ENCODE data around the gene SYT11.
A peak's percentile ranks its signal among the peaks of the same experiment; 100 is the strongest.

DNA sequence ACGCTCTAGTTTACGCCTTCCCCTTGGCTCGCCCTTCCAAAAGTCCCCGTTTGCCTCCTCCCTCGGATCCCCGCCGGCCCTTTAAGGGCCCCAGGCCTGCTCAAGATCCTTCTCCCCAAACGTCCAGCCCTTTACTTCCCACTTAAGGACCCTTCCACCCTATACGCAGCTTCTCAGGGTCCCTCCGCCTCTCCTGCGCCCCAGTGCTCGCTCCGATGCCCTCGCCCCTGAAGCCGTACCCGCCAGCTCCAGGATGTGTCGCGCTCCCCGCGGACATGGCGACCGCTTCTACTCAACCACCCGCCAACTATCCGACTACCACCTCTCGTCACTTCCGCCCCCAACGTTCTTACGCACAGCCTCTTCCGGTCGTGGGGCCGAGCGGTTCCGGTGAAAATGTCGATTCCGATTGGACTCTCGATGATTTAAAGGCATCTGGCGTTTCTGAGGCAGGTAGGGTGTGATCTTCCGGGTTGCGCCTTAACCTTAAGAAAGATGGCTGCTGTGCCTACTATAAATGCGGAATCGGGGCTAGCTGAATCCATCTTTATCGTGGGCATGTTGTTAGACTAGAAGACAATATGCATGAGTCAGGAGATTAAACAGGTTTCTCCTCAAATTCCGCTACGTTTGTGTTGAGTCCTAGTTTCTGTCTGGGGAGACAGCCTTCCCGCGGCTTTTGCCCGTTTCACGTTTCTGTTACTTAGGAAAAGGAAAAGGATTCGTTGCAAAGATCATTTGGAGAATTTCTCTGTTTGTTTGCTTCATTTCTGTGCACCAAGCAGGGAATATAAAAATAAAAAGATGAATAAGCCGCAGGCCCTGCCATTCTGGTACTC, 74.9 kb downstream of the SYT11 start, which contains the start of gene KHDC4:
- TF ChIP-seq HDGF (IDR thresholded peaks at IDR 0.05): peak; percentile 85; the same call in 1 of the 2 replicates
- TF ChIP-seq POLR2AphosphoS5 (IDR thresholded peaks at IDR 0.05; ENCODE audit: low read length): peak; percentile 99
- TF ChIP-seq SPI1 (IDR thresholded peaks at IDR 0.05; ENCODE audit: borderline replicate concordance, insufficient read depth, low read depth, low read length): peak; percentile 59; the same call in 1 of the 2 replicates
- TF ChIP-seq, protein P1, sequence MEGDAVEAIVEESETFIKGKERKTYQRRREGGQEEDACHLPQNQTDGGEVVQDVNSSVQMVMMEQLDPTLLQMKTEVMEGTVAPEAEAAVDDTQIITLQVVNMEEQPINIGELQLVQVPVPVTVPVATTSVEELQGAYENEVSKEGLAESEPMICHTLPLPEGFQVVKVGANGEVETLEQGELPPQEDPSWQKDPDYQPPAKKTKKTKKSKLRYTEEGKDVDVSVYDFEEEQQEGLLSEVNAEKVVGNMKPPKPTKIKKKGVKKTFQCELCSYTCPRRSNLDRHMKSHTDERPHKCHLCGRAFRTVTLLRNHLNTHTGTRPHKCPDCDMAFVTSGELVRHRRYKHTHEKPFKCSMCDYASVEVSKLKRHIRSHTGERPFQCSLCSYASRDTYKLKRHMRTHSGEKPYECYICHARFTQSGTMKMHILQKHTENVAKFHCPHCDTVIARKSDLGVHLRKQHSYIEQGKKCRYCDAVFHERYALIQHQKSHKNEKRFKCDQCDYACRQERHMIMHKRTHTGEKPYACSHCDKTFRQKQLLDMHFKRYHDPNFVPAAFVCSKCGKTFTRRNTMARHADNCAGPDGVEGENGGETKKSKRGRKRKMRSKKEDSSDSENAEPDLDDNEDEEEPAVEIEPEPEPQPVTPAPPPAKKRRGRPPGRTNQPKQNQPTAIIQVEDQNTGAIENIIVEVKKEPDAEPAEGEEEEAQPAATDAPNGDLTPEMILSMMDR (IDR thresholded peaks at IDR 0.05 in 2 of 3, conservative IDR thresholded peaks at IDR 0.05 in 1 of 3; ENCODE audit: control insufficient read depth in 2 of 3, extremely low read depth in 1 of 3, insufficient read depth in 1 of 3, low read depth in 3 of 3, low read length in 3 of 3): 0 out of 6 replicates have a peak, but pooled peaks of 1 of the 3 experiments have one; percentile 15
- peak; percentile 76 for TF ChIP-seq ATF7 (IDR thresholded peaks at IDR 0.05; ENCODE audit: low read depth)
- no peak for TF ChIP-seq BCL3 (IDR thresholded peaks at IDR 0.05; ENCODE audit: borderline replicate concordance, insufficient read depth, low read depth, low read length, poor library complexity, severe bottlenecking)
- TF ChIP-seq, protein P2, sequence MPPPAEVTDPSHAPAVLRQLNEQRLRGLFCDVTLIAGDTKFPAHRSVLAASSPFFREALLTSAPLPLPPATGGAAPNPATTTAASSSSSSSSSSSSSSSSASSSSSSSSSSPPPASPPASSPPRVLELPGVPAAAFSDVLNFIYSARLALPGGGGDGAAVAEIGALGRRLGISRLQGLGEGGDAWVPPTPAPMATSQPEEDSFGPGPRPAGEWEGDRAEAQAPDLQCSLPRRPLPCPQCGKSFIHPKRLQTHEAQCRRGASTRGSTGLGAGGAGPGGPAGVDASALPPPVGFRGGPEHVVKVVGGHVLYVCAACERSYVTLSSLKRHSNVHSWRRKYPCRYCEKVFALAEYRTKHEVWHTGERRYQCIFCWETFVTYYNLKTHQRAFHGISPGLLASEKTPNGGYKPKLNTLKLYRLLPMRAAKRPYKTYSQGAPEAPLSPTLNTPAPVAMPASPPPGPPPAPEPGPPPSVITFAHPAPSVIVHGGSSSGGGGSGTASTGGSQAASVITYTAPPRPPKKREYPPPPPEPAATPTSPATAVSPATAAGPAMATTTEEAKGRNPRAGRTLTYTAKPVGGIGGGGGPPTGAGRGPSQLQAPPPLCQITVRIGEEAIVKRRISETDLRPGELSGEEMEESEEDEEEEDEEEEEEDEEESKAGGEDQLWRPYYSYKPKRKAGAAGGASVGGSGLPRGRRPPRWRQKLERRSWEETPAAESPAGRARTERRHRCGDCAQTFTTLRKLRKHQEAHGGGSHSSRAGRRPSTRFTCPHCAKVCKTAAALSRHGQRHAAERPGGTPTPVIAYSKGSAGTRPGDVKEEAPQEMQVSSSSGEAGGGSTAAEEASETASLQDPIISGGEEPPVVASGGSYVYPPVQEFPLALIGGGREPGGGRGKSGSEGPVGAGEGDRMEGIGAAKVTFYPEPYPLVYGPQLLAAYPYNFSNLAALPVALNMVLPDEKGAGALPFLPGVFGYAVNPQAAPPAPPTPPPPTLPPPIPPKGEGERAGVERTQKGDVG (CRISPR knock-in tag; IDR thresholded peaks at IDR 0.05): no peak
- no peak for TF ChIP-seq GATAD2B (conservative IDR thresholded peaks at IDR 0.05; ENCODE audit: low read depth)
- no peak for TF ChIP-seq NFXL1 (IDR thresholded peaks at IDR 0.05; ENCODE audit: borderline replicate concordance)
- peak; percentile 56; the same call in 1 of the 2 replicates for TF ChIP-seq E2F4 (IDR thresholded peaks at IDR 0.05; ENCODE audit: low read depth, low read length)
- TF ChIP-seq, protein P3, sequence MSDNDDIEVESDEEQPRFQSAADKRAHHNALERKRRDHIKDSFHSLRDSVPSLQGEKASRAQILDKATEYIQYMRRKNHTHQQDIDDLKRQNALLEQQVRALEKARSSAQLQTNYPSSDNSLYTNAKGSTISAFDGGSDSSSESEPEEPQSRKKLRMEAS (IDR thresholded peaks at IDR 0.05; ENCODE audit: low read depth, low read length): no peak; the same call in 1 of the 2 replicates
- TF ChIP-seq EZH2 (IDR thresholded peaks at IDR 0.05; ENCODE audit: borderline replicate concordance, control insufficient read depth, low read depth, low read length): no peak
- TF ChIP-seq POLR2A (IDR thresholded peaks at IDR 0.05; ENCODE audit: low read depth, low read length): peak; percentile 100

Data from GM12878 (cell line).